GM12873 (cell line): ENCODE measurements around the gene ANKS1B.

Experiments
- TF ChIP-seq, protein P1 (sequence below): IDR thresholded peaks from 2 replicates; pipeline ENCODE4 v1.5.1; 2012; ENCODE audit warnings: low read depth, mild to moderate bottlenecking, moderate library complexity, low read length, control low read depth; ENCODE audit not compliant: insufficient read depth; ENCODE audit errors: missing control alignments

ANKS1B gene

DNA sequence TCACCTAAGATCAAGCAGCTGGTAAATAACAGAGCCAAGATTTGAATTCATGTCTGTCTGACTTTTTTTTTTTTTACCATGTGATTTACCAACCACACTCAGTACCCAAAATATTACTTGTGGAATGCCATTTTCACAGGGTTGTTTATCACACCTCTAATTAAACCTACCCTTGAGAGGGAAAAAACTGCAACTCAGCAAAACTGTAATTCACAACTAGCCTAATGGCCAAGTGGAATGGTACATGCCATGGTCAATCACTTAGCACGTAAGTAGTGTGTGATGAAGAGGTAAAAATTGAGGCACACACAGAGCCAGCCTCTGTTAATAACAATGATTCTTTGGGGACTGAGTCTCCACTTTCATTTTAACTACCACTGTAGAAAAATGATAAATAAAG lies 750.0 kb downstream of the ANKS1B start:
- TF ChIP-seq, protein P1, sequence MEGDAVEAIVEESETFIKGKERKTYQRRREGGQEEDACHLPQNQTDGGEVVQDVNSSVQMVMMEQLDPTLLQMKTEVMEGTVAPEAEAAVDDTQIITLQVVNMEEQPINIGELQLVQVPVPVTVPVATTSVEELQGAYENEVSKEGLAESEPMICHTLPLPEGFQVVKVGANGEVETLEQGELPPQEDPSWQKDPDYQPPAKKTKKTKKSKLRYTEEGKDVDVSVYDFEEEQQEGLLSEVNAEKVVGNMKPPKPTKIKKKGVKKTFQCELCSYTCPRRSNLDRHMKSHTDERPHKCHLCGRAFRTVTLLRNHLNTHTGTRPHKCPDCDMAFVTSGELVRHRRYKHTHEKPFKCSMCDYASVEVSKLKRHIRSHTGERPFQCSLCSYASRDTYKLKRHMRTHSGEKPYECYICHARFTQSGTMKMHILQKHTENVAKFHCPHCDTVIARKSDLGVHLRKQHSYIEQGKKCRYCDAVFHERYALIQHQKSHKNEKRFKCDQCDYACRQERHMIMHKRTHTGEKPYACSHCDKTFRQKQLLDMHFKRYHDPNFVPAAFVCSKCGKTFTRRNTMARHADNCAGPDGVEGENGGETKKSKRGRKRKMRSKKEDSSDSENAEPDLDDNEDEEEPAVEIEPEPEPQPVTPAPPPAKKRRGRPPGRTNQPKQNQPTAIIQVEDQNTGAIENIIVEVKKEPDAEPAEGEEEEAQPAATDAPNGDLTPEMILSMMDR: no peak

- TF ChIP-seq, protein P1: no peak
These were observed 752.4 kb downstream of the ANKS1B start for GRCh38 chr12:99232324-99232723.

- TF ChIP-seq, protein P1: no peak
These were observed 753.7 kb downstream of the ANKS1B start for GRCh38 chr12:99231031-99231430.

- TF ChIP-seq, protein P1: no peak
These were observed 760.5 kb downstream of the ANKS1B start for GRCh38 chr12:99224237-99224636.

- TF ChIP-seq, protein P1: no peak
These were observed 761.2 kb downstream of the ANKS1B start for GRCh38 chr12:99223579-99223978.

- TF ChIP-seq, protein P1: no peak
These were observed 771.7 kb downstream of the ANKS1B start for GRCh38 chr12:99213047-99213446.

GRCh38 chr12:99212275-99212674 lies 772.5 kb downstream of the ANKS1B start:
- TF ChIP-seq, protein P1: no peak
